Astrocyte (in vitro differentiated cells and primary cell): ENCODE data around the gene CDK5RAP2.

Source experiments
- EZH2 ChIP-seq: IDR thresholded peaks from 2 replicates; pipeline ENCODE4 v1.6.1; 2012; ENCODE audit warnings: mild to moderate bottlenecking, low read length, inconsistent platforms; ENCODE audit not compliant: insufficient read depth
- TF ChIP-seq, protein P1 (sequence below): IDR thresholded peaks from 2 replicates; pipeline ENCODE4 v1.5.1; 2011; ENCODE audit warnings: low read depth, mild to moderate bottlenecking, inconsistent platforms, low read length, moderate library complexity; ENCODE audit not compliant: insufficient read depth

GRCh38 chr9:120480707-120481106, 99.3 kb downstream of the CDK5RAP2 start:
- TF ChIP-seq, protein P1, sequence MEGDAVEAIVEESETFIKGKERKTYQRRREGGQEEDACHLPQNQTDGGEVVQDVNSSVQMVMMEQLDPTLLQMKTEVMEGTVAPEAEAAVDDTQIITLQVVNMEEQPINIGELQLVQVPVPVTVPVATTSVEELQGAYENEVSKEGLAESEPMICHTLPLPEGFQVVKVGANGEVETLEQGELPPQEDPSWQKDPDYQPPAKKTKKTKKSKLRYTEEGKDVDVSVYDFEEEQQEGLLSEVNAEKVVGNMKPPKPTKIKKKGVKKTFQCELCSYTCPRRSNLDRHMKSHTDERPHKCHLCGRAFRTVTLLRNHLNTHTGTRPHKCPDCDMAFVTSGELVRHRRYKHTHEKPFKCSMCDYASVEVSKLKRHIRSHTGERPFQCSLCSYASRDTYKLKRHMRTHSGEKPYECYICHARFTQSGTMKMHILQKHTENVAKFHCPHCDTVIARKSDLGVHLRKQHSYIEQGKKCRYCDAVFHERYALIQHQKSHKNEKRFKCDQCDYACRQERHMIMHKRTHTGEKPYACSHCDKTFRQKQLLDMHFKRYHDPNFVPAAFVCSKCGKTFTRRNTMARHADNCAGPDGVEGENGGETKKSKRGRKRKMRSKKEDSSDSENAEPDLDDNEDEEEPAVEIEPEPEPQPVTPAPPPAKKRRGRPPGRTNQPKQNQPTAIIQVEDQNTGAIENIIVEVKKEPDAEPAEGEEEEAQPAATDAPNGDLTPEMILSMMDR: no peak
- TF ChIP-seq EZH2: no peak
